HepG2 (cell line): Measurements from ENCODE around the gene TMEM129. TPM values are rescaled to one million over a fixed set of nuclear protein-coding genes. Genes with fewer than 3 reads are reported as not detected.
A peak's percentile ranks its signal among the peaks of the same experiment; 100 is the strongest.

Experiments
- ATF7-NPFF ChIP-seq: sonication (generic); formaldehyde crosslinking; IDR thresholded peaks from 2 replicates; pipeline ENCODE4 v1.8.1; 2023; ENCODE audit warnings: mild to moderate bottlenecking, low read depth, missing genetic modification reagents, moderate library complexity
- BRF2 ChIP-seq: sonication (generic); formaldehyde crosslinking; IDR thresholded peaks from 2 replicates; pipeline ENCODE4 v1.8.1; 2022; ENCODE audit warnings: mild to moderate bottlenecking, missing genetic modification reagents
- CCDC6 ChIP-seq: sonication (generic); formaldehyde crosslinking; IDR thresholded peaks from 2 replicates; pipeline ENCODE4 v1.8.1; 2022; ENCODE audit warnings: mild to moderate bottlenecking, missing genetic modification reagents, moderate library complexity
- ESRRA ChIP-seq: sonication (generic); formaldehyde crosslinking; IDR thresholded peaks from 2 replicates; pipeline ENCODE4 v1.5.1; 2020; ENCODE audit warnings: mild to moderate bottlenecking, low read depth, missing genetic modification reagents
- HIC2 ChIP-seq: sonication (generic); formaldehyde crosslinking; IDR thresholded peaks from 2 replicates; pipeline ENCODE4 v1.9.0; 2022; ENCODE audit warnings: low read depth, missing genetic modification reagents
- HNRNPK ChIP-seq: fragments of 200-400 bp; formaldehyde crosslinking; IDR thresholded peaks from 2 replicates; pipeline ENCODE4 v1.6.1; 2018; ENCODE audit warnings: low read length, low read depth, moderate library complexity, mild to moderate bottlenecking; ENCODE audit not compliant: poor library complexity, severe bottlenecking
- KDM4B ChIP-seq: sonication (generic); formaldehyde crosslinking; IDR thresholded peaks from 2 replicates; pipeline ENCODE4 v1.4.0; 2020; ENCODE audit warnings: missing genetic modification reagents
- ONECUT2 ChIP-seq: sonication (generic); formaldehyde crosslinking; IDR thresholded peaks from 2 replicates; pipeline ENCODE4 v1.4.0; 2020; ENCODE audit warnings: missing genetic modification reagents
- PATZ1 ChIP-seq: sonication (generic); formaldehyde crosslinking; IDR thresholded peaks from 2 replicates; pipeline ENCODE4 v1.4.0; 2020; ENCODE audit warnings: missing genetic modification reagents
- REL ChIP-seq: sonication (generic); formaldehyde crosslinking; conservative IDR thresholded peaks from 2 replicates; pipeline ENCODE4 v1.8.0; 2022; ENCODE audit warnings: mild to moderate bottlenecking, missing genetic modification reagents, moderate library complexity
- SETDB1 ChIP-seq: sonication (generic); formaldehyde crosslinking; IDR thresholded peaks from 2 replicates; pipeline ENCODE4 v1.5.1; 2020; ENCODE audit warnings: missing genetic modification reagents, mild to moderate bottlenecking, borderline replicate concordance
- THYN1 ChIP-seq: sonication (generic); formaldehyde crosslinking; IDR thresholded peaks from 2 replicates; pipeline ENCODE4 v1.8.1; 2023; ENCODE audit warnings: low read depth, mild to moderate bottlenecking, moderate library complexity, missing genetic modification reagents, borderline replicate concordance
- ZC3H13 ChIP-seq: sonication (generic); formaldehyde crosslinking; IDR thresholded peaks from 2 replicates; pipeline ENCODE4 v1.8.1; 2023; ENCODE audit warnings: mild to moderate bottlenecking, missing genetic modification reagents, moderate library complexity
- ZNF232 ChIP-seq: sonication (generic); formaldehyde crosslinking; IDR thresholded peaks from 2 replicates; pipeline ENCODE4 v1.4.0; 2020; ENCODE audit warnings: missing genetic modification reagents, borderline replicate concordance
- ZNF430 ChIP-seq: sonication (generic); formaldehyde crosslinking; IDR thresholded peaks from 2 replicates; pipeline ENCODE4 v1.9.0; 2021; ENCODE audit warnings: mild to moderate bottlenecking, missing genetic modification reagents
- ZNF652 ChIP-seq: IDR thresholded peaks from 2 replicates; pipeline ENCODE4 v1.6.1; 2016; ENCODE audit warnings: low read depth, borderline replicate concordance
- ZNF746 ChIP-seq: sonication (generic); formaldehyde crosslinking; IDR thresholded peaks from 2 replicates; pipeline ENCODE4 v1.8.0; 2022; ENCODE audit warnings: mild to moderate bottlenecking, missing genetic modification reagents
- ZNF780A ChIP-seq: sonication (generic); formaldehyde crosslinking; IDR thresholded peaks from 2 replicates; pipeline ENCODE4 v1.8.0; 2022; ENCODE audit warnings: mild to moderate bottlenecking, missing genetic modification reagents, moderate library complexity
- ZNF816 ChIP-seq: sonication (generic); formaldehyde crosslinking; IDR thresholded peaks from 2 replicates; pipeline ENCODE4 v1.8.0; 2022; ENCODE audit warnings: missing genetic modification reagents, mild to moderate bottlenecking, borderline replicate concordance
- ZNF841 ChIP-seq: sonication (generic); formaldehyde crosslinking; IDR thresholded peaks from 2 replicates; pipeline ENCODE4 v1.8.1; 2023; ENCODE audit warnings: missing genetic modification reagents, borderline replicate concordance
- ZZZ3 ChIP-seq: sonication (generic); formaldehyde crosslinking; IDR thresholded peaks from 2 replicates; pipeline ENCODE4 v1.4.0; 2020; ENCODE audit warnings: missing genetic modification reagents, mild to moderate bottlenecking, borderline replicate concordance
- polyA plus RNA-seq, 8 experiments: library from polyadenylated mRNA; depleted of rRNA in 3 of 8; stranded (reverse) in 7 of 8; unstranded in 1 of 8; fragments of >200 nt; fragmentation: Illumina TruSeq in 4 of 8; extraction: Trizol in 4 of 8; gene quantifications; 2 replicates each; pipeline versions ENCODE4 v1.2.1 to v1.2.3, GENCODE V29; 2011 to 2016; ENCODE audit warnings: low read depth in 4 of 8, missing spikeins in 1 of 8, mixed read lengths in 1 of 8; ENCODE audit not compliant: insufficient read depth in 1 of 8
- total RNA-seq, 5 experiments: library from RNA; depleted of rRNA; stranded (reverse); fragments of >200 nt; fragmentation: Illumina TruSeq; extraction: Trizol; gene quantifications; 2 replicates each; pipeline ENCODE4 v1.2.3, GENCODE V29; 2016; ENCODE audit warnings: low read depth in 1 of 5
- TF ChIP-seq, protein P1 (sequence below): sonication (generic); formaldehyde crosslinking; IDR thresholded peaks from 2 replicates; pipeline ENCODE4 v1.9.0; 2021; ENCODE audit warnings: missing genetic modification reagents, borderline replicate concordance

Gene TMEM129
- total and polyA plus RNA-seq, 2 of the 13 experiments (the other 11 are each of a cell fraction or from before 2014, with no cell fraction given): 19.0 to 25.8 TPM

DNA sequence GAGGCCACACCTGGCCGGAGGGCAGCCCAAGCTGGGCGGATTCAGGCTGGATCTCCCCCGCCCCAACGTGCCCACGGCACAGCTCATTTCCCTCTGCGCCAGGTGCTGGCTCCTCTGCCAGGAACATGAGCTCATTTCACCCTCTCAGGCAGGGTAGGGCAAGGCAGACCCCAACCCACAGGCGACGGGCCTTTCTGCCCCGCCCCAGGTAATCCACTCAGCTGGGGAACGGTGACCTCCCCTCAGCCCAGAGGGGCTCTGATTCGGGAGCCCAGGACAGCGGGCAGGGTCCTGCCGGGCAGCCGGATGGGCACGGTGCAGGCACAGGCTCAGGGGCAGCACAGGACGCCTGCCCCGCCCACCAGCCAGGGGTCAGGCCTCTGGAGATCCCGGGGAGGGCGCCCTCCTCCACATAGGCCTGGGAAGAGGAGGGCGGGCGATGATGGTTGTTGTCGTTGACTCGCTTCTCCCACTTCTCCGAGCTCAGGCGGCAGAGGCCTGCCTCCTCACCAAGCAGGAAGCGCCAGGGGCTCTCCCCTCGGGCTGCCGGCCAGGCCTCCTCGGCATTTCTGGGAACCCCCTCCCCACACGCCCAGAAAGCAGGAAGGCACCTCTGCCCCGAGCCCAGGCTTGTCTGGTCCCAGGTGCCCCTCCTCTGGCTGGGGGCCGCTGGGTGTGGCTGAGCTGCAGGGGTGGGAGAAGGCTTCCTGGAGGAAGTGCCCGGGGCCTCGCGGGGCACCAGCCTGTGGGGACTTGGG lies 31.3 kb upstream of the TMEM129 start (continued):
- no peak for TF ChIP-seq KDM4B (CRISPR knock-in tag)
- peak; percentile 21 for TF ChIP-seq HNRNPK
- no peak for TF ChIP-seq THYN1
- peak; percentile 99 for TF ChIP-seq HIC2 (CRISPR knock-in tag)
- TF ChIP-seq ZNF652 (CRISPR knock-in tag): no peak
- TF ChIP-seq ATF7-NPFF (CRISPR knock-in tag): no peak; the same call in 1 of the 2 replicates
- no peak for TF ChIP-seq ZZZ3
- TF ChIP-seq REL (CRISPR knock-in tag): no peak
- no peak for TF ChIP-seq ESRRA (CRISPR knock-in tag)
- no peak for TF ChIP-seq ZNF816 (CRISPR knock-in tag)
- peak; percentile 78 for TF ChIP-seq PATZ1 (CRISPR knock-in tag)
- TF ChIP-seq SETDB1 (CRISPR knock-in tag): no peak
- no peak; the same call in 1 of the 2 replicates for TF ChIP-seq ZNF430 (CRISPR knock-in tag)
- TF ChIP-seq ZNF780A (CRISPR knock-in tag): no peak
- no peak for TF ChIP-seq CCDC6 (CRISPR knock-in tag)
- TF ChIP-seq, protein P1, sequence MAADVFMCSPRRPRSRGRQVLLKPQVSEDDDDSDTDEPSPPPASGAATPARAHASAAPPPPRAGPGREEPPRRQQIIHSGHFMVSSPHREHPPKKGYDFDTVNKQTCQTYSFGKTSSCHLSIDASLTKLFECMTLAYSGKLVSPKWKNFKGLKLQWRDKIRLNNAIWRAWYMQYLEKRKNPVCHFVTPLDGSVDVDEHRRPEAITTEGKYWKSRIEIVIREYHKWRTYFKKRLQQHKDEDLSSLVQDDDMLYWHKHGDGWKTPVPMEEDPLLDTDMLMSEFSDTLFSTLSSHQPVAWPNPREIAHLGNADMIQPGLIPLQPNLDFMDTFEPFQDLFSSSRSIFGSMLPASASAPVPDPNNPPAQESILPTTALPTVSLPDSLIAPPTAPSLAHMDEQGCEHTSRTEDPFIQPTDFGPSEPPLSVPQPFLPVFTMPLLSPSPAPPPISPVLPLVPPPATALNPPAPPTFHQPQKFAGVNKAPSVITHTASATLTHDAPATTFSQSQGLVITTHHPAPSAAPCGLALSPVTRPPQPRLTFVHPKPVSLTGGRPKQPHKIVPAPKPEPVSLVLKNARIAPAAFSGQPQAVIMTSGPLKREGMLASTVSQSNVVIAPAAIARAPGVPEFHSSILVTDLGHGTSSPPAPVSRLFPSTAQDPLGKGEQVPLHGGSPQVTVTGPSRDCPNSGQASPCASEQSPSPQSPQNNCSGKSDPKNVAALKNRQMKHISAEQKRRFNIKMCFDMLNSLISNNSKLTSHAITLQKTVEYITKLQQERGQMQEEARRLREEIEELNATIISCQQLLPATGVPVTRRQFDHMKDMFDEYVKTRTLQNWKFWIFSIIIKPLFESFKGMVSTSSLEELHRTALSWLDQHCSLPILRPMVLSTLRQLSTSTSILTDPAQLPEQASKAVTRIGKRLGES (CRISPR knock-in tag): no peak
- TF ChIP-seq BRF2 (CRISPR knock-in tag): no peak
- TF ChIP-seq ZNF841 (CRISPR knock-in tag): no peak
- no peak for TF ChIP-seq ZC3H13 (CRISPR knock-in tag)
- no peak for TF ChIP-seq ONECUT2 (CRISPR knock-in tag)
- no peak for TF ChIP-seq ZNF232
- TF ChIP-seq ZNF746 (CRISPR knock-in tag): peak; percentile 73; the same call in 1 of the 2 replicates
